ENCODE results near the gene FGF14.

FGF14 gene

GRCh38 chr13:102347490-102347889, 54.4 kb downstream of the FGF14 start:
- no peak overlapping the region for H3K4me3 ChIP-seq (ENCODE audit: low read depth, low read length)
- no peak for TF ChIP-seq CTCF (IDR thresholded peaks at IDR 0.05; ENCODE audit: low read depth, low read length, missing control alignments)
- H3K27me3 ChIP-seq (replicated peaks) = no peaks in the 10 kb centered on the region
- H3K27ac ChIP-seq = no peak overlapping the region
- DNase-seq = no peak
- in situ Hi-C loops (cut with HindIII; ENCODE audit: low pct_ligation_motif_present, low sequenced_read_pairs) = no loop called here
- no peaks in the 10 kb centered on the region for H3K36me3 ChIP-seq (replicated peaks)

GRCh38 chr13:102346769-102347168, 55.1 kb downstream of the FGF14 start:
- H3K36me3 ChIP-seq (replicated peaks) = no peaks in the 10 kb centered on the region
- no peak for DNase-seq
- no peak for TF ChIP-seq CTCF (IDR thresholded peaks at IDR 0.05; ENCODE audit: low read depth, low read length, missing control alignments)
- no peak overlapping the region for H3K27ac ChIP-seq
- no peaks in the 10 kb centered on the region for H3K27me3 ChIP-seq (replicated peaks)
- in situ Hi-C loops (cut with HindIII; ENCODE audit: low pct_ligation_motif_present, low sequenced_read_pairs) = no loop called here
- no peak overlapping the region for H3K4me3 ChIP-seq (ENCODE audit: low read depth, low read length)

- DNase-seq = no peak
- Histone ChIP-seq H3K4me3 (ENCODE audit: low read depth, low read length) (no peak overlapping the region), H3K27me3 (replicated peaks) (no peaks in the 10 kb centered on the region), H3K36me3 (replicated peaks) (no peaks in the 10 kb centered on the region), H3K27ac (no peak overlapping the region)
- no peak for TF ChIP-seq CTCF (IDR thresholded peaks at IDR 0.05; ENCODE audit: low read depth, low read length, missing control alignments)
- in situ Hi-C loops (cut with HindIII; ENCODE audit: low pct_ligation_motif_present, low sequenced_read_pairs) = no loop called here
These were observed 57.4 kb downstream of the FGF14 start for GRCh38 chr13:102344410-102344809.

- in situ Hi-C loops (cut with HindIII; ENCODE audit: low pct_ligation_motif_present, low sequenced_read_pairs) = no loop called here
- H3K27me3 ChIP-seq (replicated peaks) = no peaks in the 10 kb centered on the region
- no peak for TF ChIP-seq CTCF (IDR thresholded peaks at IDR 0.05; ENCODE audit: low read depth, low read length, missing control alignments)
- no peak overlapping the region for H3K27ac ChIP-seq
- no peak for DNase-seq
- no peak overlapping the region for H3K4me3 ChIP-seq (ENCODE audit: low read depth, low read length)
- H3K36me3 ChIP-seq (replicated peaks) = no peaks in the 10 kb centered on the region
These were observed 68.3 kb downstream of the FGF14 start for GRCh38 chr13:102333320-102334198.

- Histone ChIP-seq H3K36me3 (replicated peaks) (no peaks in the 10 kb centered on the region), H3K27ac (no peak overlapping the region), H3K27me3 (replicated peaks) (no peaks in the 10 kb centered on the region), H3K4me3 (ENCODE audit: low read depth, low read length) (no peak overlapping the region)
- in situ Hi-C loops (cut with HindIII; ENCODE audit: low pct_ligation_motif_present, low sequenced_read_pairs) = no loop called here
- TF ChIP-seq CTCF (IDR thresholded peaks at IDR 0.05; ENCODE audit: low read depth, low read length, missing control alignments) = no peak
- DNase-seq = no peak
These were observed 72.9 kb downstream of the FGF14 start for GRCh38 chr13:102328909-102329308.

All from brain microvascular endothelial cell (primary cell).